Transverse colon (tissue), 4 donors: Measurements from ENCODE around the gene ZFYVE21. TPM values are rescaled to one million over a fixed set of nuclear protein-coding genes. Genes with fewer than 3 reads are reported as not detected.

ENCODE experiments used
- DNase-seq: peaks from one replicate; pipeline ENCODE4 v3.0.0-alpha.2; 2019
- H3K27ac ChIP-seq, 4 donors: fragments of 200-600 bp; sonication (generic); 2 replicates each; pipeline ENCODE4 v1.5.1; 2016 to 2018; ENCODE audit warnings: inconsistent platforms in 4 of 4
- H3K27me3 ChIP-seq: fragments of 200-600 bp; sonication (generic); 2 replicates; pipeline ENCODE4 v1.5.1; 2017; ENCODE audit warnings: inconsistent platforms
- H3K36me3 ChIP-seq, 4 donors: fragments of 200-600 bp; sonication (generic); 2 replicates each; pipeline ENCODE4 v1.5.1; 2017 to 2019; ENCODE audit warnings: inconsistent platforms in 4 of 4
- H3K4me1 ChIP-seq, 4 donors: fragments of 200-600 bp; sonication (generic); 2 replicates each; pipeline ENCODE4 v1.5.1; 2017 to 2020; ENCODE audit warnings: inconsistent platforms in 4 of 4
- H3K4me3 ChIP-seq, 4 donors: fragments of 200-600 bp; sonication (generic); 1 replicate in 1 of 4; 2 replicates in 3 of 4; pipeline versions ENCODE4 v1.5.1 to v1.6.1; 2017 to 2019; ENCODE audit warnings: inconsistent platforms in 4 of 4
- H3K9me3 ChIP-seq, 2 donors: fragments of 200-600 bp; sonication (generic); 2 replicates each; pipeline ENCODE4 v1.5.1; 2017 to 2019; ENCODE audit warnings: inconsistent platforms in 2 of 2
- EP300 ChIP-seq: sonication (generic); formaldehyde crosslinking; IDR thresholded peaks from one replicate; pipeline ENCODE4 v1.6.1; 2017; ENCODE audit warnings: antibody characterized with exemption, low read depth
- POLR2A ChIP-seq: fragments of 450-650 bp; IDR thresholded peaks from one replicate; pipeline ENCODE4 v1.6.1; 2016; ENCODE audit warnings: antibody characterized with exemption, mild to moderate bottlenecking, moderate library complexity
- POLR2AphosphoS5 ChIP-seq, 3 donors: sonication (generic); formaldehyde crosslinking; IDR thresholded peaks; one replicate each; pipeline ENCODE4 v1.6.1; 2016; ENCODE audit warnings: antibody characterized with exemption in 3 of 3
- WGBS, 2 donors: methylation state at CpG; one replicate each; pipeline ENCODE4 v1.1.5; 2018; ENCODE audit warnings: low coverage in 1 of 2; 5-methylcytosine and 5-hydroxymethylcytosine counted together
- in situ Hi-C, 4 donors: fragments of 200-750 bp; cut with MboI; loops; one replicate each; pipeline versions ENCODE4 v1.15.0 to v1.15.1; 2017; ENCODE audit warnings: low sequenced_read_pairs in 3 of 4, low pct_ligation_motif_present in 1 of 4, low pct_unique_long_range_greater_than_20kb in 1 of 4
- intact Hi-C: fragments of 100-400 bp; cut with DNase I; formaldehyde crosslinking; loops from one replicate; pipeline ENCODE4 v1.15.1; 2023; ENCODE audit warnings: low total_unique reads
- total RNA-seq, 4 donors: library from RNA; depleted of rRNA; stranded (reverse); fragments of >200 nt; gene quantifications; one replicate each; pipeline ENCODE4 v1.1.0, GENCODE V29; 2016
- TF ChIP-seq, protein P1 (sequence below), 5 experiments: fragments of 200-600 bp in 3 of 5; fragments of 450-650 bp in 2 of 5; sonication (generic) in 3 of 5; IDR thresholded peaks; 1 replicate in 2 of 5; 2 replicates in 3 of 5; pipeline ENCODE4 v1.5.1; 2016 to 2017; ENCODE audit warnings: antibody characterized with exemption in 5 of 5, inconsistent platforms in 3 of 5, mild to moderate bottlenecking in 2 of 5, moderate library complexity in 1 of 5

The ZFYVE21 gene
- total RNA-seq, 4 donors from 2014 or later = 90.2 to 214 (median 137) TPM

DNA sequence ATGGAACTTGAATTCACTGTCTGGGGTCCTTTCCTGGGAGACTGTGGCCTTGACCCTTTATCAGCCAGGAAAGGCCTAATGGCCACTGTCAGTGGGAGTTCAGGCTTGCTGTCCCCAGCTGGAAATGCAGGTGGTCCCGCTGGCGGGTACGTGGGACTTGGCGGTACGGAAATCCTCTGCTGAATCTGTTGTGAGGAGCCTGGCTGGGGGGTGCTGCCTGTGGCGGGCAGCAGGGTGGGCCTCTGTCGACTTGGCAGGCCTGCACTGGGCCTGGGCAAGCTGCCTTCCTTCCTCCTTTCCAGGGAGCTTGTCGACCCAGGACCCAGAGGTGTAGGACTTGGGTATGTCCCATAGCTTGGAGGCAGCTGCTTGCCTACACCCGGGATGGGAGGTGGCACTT lies 26.3 kb downstream of the ZFYVE21 start:
- Histone ChIP-seq H3K36me3 (peaks cover 0 to 12% (median 0%) of the 10 kb centered on the region in 4 donors), H3K4me1 (no peaks in the 10 kb centered on the region), H3K4me3 (no peak overlapping the region), H3K9me3 (no peaks in the 10 kb centered on the region), H3K27me3 (no peaks in the 10 kb centered on the region), H3K27ac (no peak overlapping the region)
- TF ChIP-seq, protein P1, sequence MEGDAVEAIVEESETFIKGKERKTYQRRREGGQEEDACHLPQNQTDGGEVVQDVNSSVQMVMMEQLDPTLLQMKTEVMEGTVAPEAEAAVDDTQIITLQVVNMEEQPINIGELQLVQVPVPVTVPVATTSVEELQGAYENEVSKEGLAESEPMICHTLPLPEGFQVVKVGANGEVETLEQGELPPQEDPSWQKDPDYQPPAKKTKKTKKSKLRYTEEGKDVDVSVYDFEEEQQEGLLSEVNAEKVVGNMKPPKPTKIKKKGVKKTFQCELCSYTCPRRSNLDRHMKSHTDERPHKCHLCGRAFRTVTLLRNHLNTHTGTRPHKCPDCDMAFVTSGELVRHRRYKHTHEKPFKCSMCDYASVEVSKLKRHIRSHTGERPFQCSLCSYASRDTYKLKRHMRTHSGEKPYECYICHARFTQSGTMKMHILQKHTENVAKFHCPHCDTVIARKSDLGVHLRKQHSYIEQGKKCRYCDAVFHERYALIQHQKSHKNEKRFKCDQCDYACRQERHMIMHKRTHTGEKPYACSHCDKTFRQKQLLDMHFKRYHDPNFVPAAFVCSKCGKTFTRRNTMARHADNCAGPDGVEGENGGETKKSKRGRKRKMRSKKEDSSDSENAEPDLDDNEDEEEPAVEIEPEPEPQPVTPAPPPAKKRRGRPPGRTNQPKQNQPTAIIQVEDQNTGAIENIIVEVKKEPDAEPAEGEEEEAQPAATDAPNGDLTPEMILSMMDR (IDR thresholded peaks at IDR 0.05) = no peak
- TF ChIP-seq POLR2AphosphoS5 (IDR thresholded peaks at IDR 0.05) = no peak
- TF ChIP-seq POLR2A = no peak
- no peak for TF ChIP-seq EP300
- DNase-seq = no peak
- in situ Hi-C loops = no loop called here
- intact Hi-C loops = no loop called here
- 91% methylated on average over 9 of the region's 9 CpGs; no CpG with 5 or more reads in 1 of the 2 donors for WGBS, 2 donors

DNA sequence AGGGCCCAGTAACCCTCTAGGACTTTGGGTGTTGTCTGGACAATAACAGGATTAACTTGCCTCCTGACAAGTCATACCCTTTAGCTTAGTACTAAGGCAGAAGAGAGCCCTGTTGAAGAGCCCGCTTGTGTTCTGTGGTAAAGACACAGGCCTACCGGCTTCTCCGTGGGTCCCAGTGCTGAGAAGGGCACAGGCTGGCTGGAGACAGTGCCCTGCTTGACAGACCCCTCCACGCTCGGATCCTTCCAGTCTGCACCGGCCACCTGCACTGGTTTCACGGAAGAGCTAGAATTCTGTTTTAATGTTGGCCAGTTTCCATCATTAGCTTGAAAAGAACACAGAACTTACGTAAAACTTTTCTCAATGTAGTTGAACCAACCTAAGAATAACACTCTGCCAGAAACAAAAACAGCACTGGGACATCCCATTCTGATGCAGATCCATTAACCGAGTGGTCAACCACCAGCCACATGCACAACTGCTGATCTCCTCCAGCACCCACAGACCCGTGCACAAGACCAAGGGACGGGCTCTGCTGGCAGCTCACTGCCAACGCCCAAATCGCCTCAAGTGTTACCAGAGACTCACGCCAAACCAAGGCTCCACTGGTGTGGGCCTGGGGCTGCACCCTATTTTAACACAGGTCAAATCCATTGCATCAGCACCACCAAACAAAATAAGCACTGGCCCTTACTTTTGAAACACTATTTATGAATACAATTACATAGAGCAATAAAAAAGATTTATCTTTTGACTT lies 27.1 kb downstream of the ZFYVE21 start:
- Histone ChIP-seq H3K36me3 (peaks cover 0 to 10% (median 0%) of the 10 kb centered on the region in 4 donors), H3K27ac (no peak overlapping the region), H3K4me3 (no peak overlapping the region), H3K4me1 (no peaks in the 10 kb centered on the region), H3K9me3 (no peaks in the 10 kb centered on the region), H3K27me3 (no peaks in the 10 kb centered on the region)
- no peak for DNase-seq
- in situ Hi-C loops (no loop called here), intact Hi-C loops (no loop called here)
- WGBS, 2 donors = 91% methylated on average over 14 of the region's 14 CpGs; no CpG with 5 or more reads in 1 of the 2 donors
- TF ChIP-seq POLR2A = no peak
- no peak for TF ChIP-seq EP300
- TF ChIP-seq, protein P1 (IDR thresholded peaks at IDR 0.05) = no peak
- no peak for TF ChIP-seq POLR2AphosphoS5 (IDR thresholded peaks at IDR 0.05)

DNA sequence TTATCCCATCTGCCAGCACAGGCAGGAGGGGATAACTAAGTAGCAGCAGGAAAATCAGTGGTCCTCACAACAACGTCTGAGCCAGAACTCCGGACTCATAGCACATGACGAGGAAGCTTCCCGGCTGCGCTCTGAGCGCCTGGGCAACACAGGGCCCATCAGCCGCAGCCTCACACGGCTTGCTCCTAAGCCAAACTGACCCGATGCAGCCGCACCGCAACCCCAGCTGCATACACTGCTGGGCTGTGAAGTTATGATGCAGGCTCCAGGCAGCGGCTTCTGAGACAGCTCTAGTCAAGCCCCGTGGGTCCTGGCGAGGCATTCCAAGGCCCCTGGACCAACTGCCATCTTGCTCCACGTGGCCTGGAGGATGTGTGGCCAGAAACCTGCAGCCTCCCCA lies 28.1 kb downstream of the ZFYVE21 start:
- WGBS, 2 donors = 92% methylated on average over 15 of the region's 15 CpGs; no CpG with 5 or more reads in 1 of the 2 donors
- no peak overlapping the region for H3K4me3 ChIP-seq
- peaks cover 0 to 9% (median under 1%) of the 10 kb centered on the region in 4 donors for H3K36me3 ChIP-seq
- no peak overlapping the region for H3K27ac ChIP-seq
- no peaks in the 10 kb centered on the region for H3K27me3 ChIP-seq
- in situ Hi-C loops = no loop called here
- H3K9me3 ChIP-seq = no peaks in the 10 kb centered on the region
- TF ChIP-seq, protein P1 (IDR thresholded peaks at IDR 0.05) = no peak
- no peak for TF ChIP-seq EP300
- no peaks in the 10 kb centered on the region for H3K4me1 ChIP-seq
- DNase-seq = no peak
- intact Hi-C loops = no loop called here

DNA sequence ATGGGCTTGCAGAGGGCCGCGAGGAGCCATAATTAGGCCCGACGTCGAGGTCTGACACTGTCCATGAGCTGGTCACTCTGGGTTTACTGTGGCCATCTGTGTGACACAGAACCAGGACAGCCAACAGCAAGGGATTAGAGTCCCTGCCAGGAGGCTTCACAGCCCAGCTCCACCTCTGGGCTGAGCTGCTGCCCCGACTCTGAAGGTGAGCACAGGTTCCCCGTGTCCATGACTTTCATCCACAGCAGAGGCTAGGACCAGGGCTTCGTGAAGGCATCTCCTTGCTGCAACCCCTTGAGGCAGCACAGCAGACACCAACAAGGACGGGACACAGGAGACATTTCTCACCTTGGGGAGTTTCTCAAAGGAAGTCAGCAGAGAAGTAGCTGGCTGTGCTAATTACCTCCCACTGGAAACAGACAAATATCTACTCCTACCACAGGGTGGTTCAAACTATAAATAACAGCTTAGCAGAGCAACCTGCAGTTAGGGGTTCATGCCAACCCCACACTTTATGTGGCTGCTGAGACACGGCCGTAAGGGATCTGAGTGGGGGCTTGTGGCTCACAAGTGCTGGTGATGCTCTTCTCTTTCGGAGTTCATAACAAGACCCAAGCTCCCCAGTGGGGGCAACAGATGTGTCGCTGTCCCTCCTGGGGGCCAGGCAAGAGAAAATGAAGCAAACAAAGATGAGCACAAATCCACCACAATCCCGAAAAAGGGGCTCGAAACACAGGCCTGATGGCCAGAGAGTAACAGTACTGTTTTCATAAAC lies 29.2 kb downstream of the ZFYVE21 start:
- no peak for TF ChIP-seq POLR2A
- no peak for TF ChIP-seq EP300
- TF ChIP-seq, protein P1 (IDR thresholded peaks at IDR 0.05) = no peak
- TF ChIP-seq POLR2AphosphoS5 (IDR thresholded peaks at IDR 0.05) = no peak

More for the DNA sequence above, 29.2 kb downstream of the ZFYVE21 start:
- no peak overlapping the region for H3K27ac ChIP-seq
- in situ Hi-C loops = no loop called here
- no peaks in the 10 kb centered on the region for H3K9me3 ChIP-seq
- 92 to 100% methylated on average over 1 to 15 of the region's 15 CpGs for whole genome bisulfite sequencing, 2 donors
- H3K36me3 ChIP-seq = peaks cover 0 to 9% (median 2%) of the 10 kb centered on the region in 4 donors
- no peak for DNase-seq
- no peaks in the 10 kb centered on the region for H3K27me3 ChIP-seq
- no peak overlapping the region for H3K4me3 ChIP-seq
- intact Hi-C loops = no loop called here
- H3K4me1 ChIP-seq = peaks cover 0 to 2% (median 0%) of the 10 kb centered on the region in 4 donors
